ENCODE measurements around the gene MLF1. TPM values are rescaled to one million over a fixed set of nuclear protein-coding genes. Genes with fewer than 3 reads are reported as not detected.

Gene MLF1
- total RNA-seq, 1 donor from 2014 or later: 37.0 TPM

DNA sequence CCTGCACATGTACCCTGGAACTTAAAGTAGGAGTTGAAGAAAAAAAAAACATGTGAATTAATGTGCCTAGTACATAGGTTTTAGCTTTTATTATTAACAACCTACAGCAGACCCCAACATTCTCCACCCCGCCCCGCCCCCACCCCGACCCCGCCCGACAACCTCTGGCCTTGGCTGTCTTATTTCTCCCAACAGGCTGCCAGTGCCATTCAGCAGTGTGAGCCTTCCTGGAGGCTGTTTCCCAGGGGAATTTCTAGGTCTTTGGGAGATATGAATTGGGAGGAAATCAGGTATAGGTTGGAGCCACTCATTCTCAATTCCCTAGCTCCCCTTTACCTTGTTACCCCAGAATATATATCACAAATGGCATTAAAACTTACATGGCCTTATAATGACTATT is 8.3 kb upstream of the MLF1 start:
- H3K4me3 Mint-ChIP-seq: no peak overlapping the region

DNA sequence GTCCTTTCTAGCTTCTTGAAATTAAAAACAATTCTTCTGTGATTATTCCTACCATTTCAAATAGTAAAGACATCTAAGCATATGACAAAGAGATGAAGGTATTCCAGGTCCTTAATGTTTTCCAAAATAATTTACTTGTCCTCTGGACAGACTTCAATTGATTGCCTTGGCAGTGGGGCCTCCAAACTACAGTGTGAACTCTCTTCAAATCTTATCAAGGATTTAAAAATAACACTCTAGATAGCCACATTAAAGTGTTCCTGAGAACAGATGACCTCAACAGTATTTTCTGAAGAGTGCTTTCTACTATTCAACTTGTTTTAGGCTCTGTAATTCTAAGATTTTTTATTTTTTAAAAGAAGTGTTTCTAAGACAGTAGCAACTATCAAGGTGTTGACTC is 7.9 kb upstream of the MLF1 start:
- Histone ChIP-seq H3K36me3 (no peaks in the 10 kb centered on the region), H3K27ac (no peak overlapping the region), H3K4me1 (no peaks in the 10 kb centered on the region), H3K27me3 (no peaks in the 10 kb centered on the region), H2AFZ (replicated peaks) (no peak overlapping the region), H4K20me1 (ENCODE audit: low read depth) (no peaks in the 10 kb centered on the region), H3K9ac (no peak overlapping the region), H3K9me3 (ENCODE audit: low read depth) (no peaks in the 10 kb centered on the region), H3K4me2 (no peak overlapping the region), H3F3A (ENCODE audit: low read depth) (no peaks in the 10 kb centered on the region), H3K79me2 (ENCODE audit: low read depth) (no peaks in the 10 kb centered on the region), H3K4me3 (no peak overlapping the region)
- H3K27ac Mint-ChIP-seq: no peak overlapping the region
- H3K9me3 Mint-ChIP-seq: no peaks in the 10 kb centered on the region
- DNase-seq (ENCODE audit: low spot score): no peak
- TF ChIP-seq, protein P1, sequence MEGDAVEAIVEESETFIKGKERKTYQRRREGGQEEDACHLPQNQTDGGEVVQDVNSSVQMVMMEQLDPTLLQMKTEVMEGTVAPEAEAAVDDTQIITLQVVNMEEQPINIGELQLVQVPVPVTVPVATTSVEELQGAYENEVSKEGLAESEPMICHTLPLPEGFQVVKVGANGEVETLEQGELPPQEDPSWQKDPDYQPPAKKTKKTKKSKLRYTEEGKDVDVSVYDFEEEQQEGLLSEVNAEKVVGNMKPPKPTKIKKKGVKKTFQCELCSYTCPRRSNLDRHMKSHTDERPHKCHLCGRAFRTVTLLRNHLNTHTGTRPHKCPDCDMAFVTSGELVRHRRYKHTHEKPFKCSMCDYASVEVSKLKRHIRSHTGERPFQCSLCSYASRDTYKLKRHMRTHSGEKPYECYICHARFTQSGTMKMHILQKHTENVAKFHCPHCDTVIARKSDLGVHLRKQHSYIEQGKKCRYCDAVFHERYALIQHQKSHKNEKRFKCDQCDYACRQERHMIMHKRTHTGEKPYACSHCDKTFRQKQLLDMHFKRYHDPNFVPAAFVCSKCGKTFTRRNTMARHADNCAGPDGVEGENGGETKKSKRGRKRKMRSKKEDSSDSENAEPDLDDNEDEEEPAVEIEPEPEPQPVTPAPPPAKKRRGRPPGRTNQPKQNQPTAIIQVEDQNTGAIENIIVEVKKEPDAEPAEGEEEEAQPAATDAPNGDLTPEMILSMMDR (IDR thresholded peaks at IDR 0.05): no peak
- TF ChIP-seq EZH2phosphoT487 (IDR thresholded peaks at IDR 0.05) (no peak), EZH2 (IDR thresholded peaks at IDR 0.05) (no peak)
- H3K27me3 Mint-ChIP-seq (ENCODE audit: insufficient read depth, low read depth): no peaks in the 10 kb centered on the region
- H3K4me3 Mint-ChIP-seq: no peak overlapping the region
- no peaks in the 10 kb centered on the region for H3K36me3 Mint-ChIP-seq
- no peaks in the 10 kb centered on the region for H3K4me1 Mint-ChIP-seq

More for the DNA sequence above, 8.3 kb upstream of the MLF1 start:
- no peak overlapping the region for H3K4me2 ChIP-seq
- H3K9me3 ChIP-seq (ENCODE audit: low read depth): no peaks in the 10 kb centered on the region
- no peaks in the 10 kb centered on the region for H4K20me1 ChIP-seq (ENCODE audit: low read depth)
- Mint-ChIP-seq H3K27ac (no peak overlapping the region), H3K36me3 (no peaks in the 10 kb centered on the region), H3K4me1 (no peaks in the 10 kb centered on the region), H3K9me3 (no peaks in the 10 kb centered on the region), H3K27me3 (ENCODE audit: insufficient read depth, low read depth) (no peaks in the 10 kb centered on the region)
- H3K36me3 ChIP-seq: no peaks in the 10 kb centered on the region
- H3K9ac ChIP-seq: no peak overlapping the region
- no peak overlapping the region for H2AFZ ChIP-seq (replicated peaks)
- no peaks in the 10 kb centered on the region for H3K4me1 ChIP-seq
- no peak overlapping the region for H3K4me3 ChIP-seq
- no peak for DNase-seq (ENCODE audit: low spot score)
- TF ChIP-seq, protein P1 (IDR thresholded peaks at IDR 0.05): no peak
- TF ChIP-seq EZH2phosphoT487 (IDR thresholded peaks at IDR 0.05) (no peak), EZH2 (IDR thresholded peaks at IDR 0.05) (no peak)
- no peaks in the 10 kb centered on the region for H3K79me2 ChIP-seq (ENCODE audit: low read depth)
- no peaks in the 10 kb centered on the region for H3F3A ChIP-seq (ENCODE audit: low read depth)
- H3K27me3 ChIP-seq: no peaks in the 10 kb centered on the region
- no peak overlapping the region for H3K27ac ChIP-seq

DNA sequence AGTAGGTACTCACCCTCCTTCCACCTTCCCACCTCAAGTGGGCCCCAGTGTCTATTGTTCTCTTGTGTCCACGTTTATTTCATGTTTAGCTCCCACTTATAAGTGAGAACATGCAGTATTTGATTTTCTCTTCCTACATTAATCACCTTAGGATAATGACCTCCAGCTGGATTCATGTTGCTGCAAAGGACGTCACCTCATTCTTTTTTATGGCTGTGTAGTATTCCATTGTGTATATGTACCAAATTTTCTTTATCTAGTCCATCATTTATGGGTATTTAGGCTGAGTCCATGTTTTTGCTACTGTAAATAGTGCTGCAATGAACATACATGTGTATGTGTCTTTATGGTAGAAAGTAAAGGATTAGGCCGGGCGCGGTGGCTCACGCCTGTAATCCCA is 5.9 kb upstream of the MLF1 start:
- Histone ChIP-seq H3K36me3 (no peaks in the 10 kb centered on the region), H2AFZ (replicated peaks) (no peak overlapping the region), H3F3A (ENCODE audit: low read depth) (no peaks in the 10 kb centered on the region), H3K4me2 (no peak overlapping the region), H3K27me3 (peaks cover 17% of the 10 kb centered on the region), H3K4me1 (no peaks in the 10 kb centered on the region), H3K79me2 (ENCODE audit: low read depth) (no peaks in the 10 kb centered on the region), H3K27ac (no peak overlapping the region), H3K9me3 (ENCODE audit: low read depth) (no peaks in the 10 kb centered on the region), H3K9ac (no peak overlapping the region), H3K4me3 (no peak overlapping the region), H4K20me1 (ENCODE audit: low read depth) (no peaks in the 10 kb centered on the region)
- Mint-ChIP-seq H3K27ac (no peak overlapping the region), H3K4me3 (no peak overlapping the region), H3K4me1 (peaks cover under 1% of the 10 kb centered on the region), H3K9me3 (no peaks in the 10 kb centered on the region), H3K36me3 (no peaks in the 10 kb centered on the region), H3K27me3 (ENCODE audit: insufficient read depth, low read depth) (no peaks in the 10 kb centered on the region)
- TF ChIP-seq EZH2phosphoT487 (IDR thresholded peaks at IDR 0.05) (no peak), EZH2 (IDR thresholded peaks at IDR 0.05) (no peak)
- TF ChIP-seq, protein P1 (IDR thresholded peaks at IDR 0.05): no peak
- no peak for DNase-seq (ENCODE audit: low spot score)
